ENCODE data around the gene SGSM2. TPM values are rescaled to one million over a fixed set of nuclear protein-coding genes. Genes with fewer than 3 reads are reported as not detected.
A peak's percentile ranks its signal among the peaks of the same experiment; 100 is the strongest.

Gene SGSM2
- total and polyA plus RNA-seq, 2 of the 13 experiments (the other 11 are each of a cell fraction or from before 2014, with no cell fraction given), result 30.4 to 51.3 TPM

- TF ChIP-seq MXD3 (CRISPR knock-in tag; IDR thresholded peaks at IDR 0.05) (no peak), SRSF9 (IDR thresholded peaks at IDR 0.05; ENCODE audit: borderline replicate concordance, insufficient read depth, low read depth, low read length, poor library complexity, severe bottlenecking) (no peak), ZNF512B (CRISPR knock-in tag; IDR thresholded peaks at IDR 0.05; ENCODE audit: borderline replicate concordance) (no peak), CENPT (CRISPR knock-in tag; IDR thresholded peaks at IDR 0.05; ENCODE audit: low read depth) (no peak), SRF (IDR thresholded peaks at IDR 0.05; ENCODE audit: low read depth, low read length) (peak; percentile 33; the same call in 1 of the 2 replicates), ZNF709 (CRISPR knock-in tag; IDR thresholded peaks at IDR 0.05) (0 out of 2 replicates have a peak, but pooled peaks have one; percentile 44), HNF4G (IDR thresholded peaks at IDR 0.05; ENCODE audit: borderline replicate concordance, low read depth, low read length) (peak; percentile 57; the same call in 1 of the 2 replicates), HNF4G (CRISPR knock-in tag; IDR thresholded peaks at IDR 0.05; ENCODE audit: borderline replicate concordance, low read depth) (no peak), ZNF629 (CRISPR knock-in tag; conservative IDR thresholded peaks at IDR 0.05) (no peak), NFAT5 (CRISPR knock-in tag; IDR thresholded peaks at IDR 0.05) (no peak), ZNF816 (CRISPR knock-in tag; IDR thresholded peaks at IDR 0.05; ENCODE audit: borderline replicate concordance) (peak; percentile 42; the same call in 1 of the 2 replicates), DR1 (CRISPR knock-in tag; IDR thresholded peaks at IDR 0.05) (no peak), KLF9 (CRISPR knock-in tag; IDR thresholded peaks at IDR 0.05; ENCODE audit: low read depth) (0 out of 2 replicates have a peak, but pooled peaks have one; percentile 8), ELF3 (CRISPR knock-in tag; IDR thresholded peaks at IDR 0.05) (0 out of 2 replicates have a peak, but pooled peaks have one; percentile 15), EHMT2 (IDR thresholded peaks at IDR 0.05; ENCODE audit: borderline replicate concordance, low read depth, low read length) (no peak), RXRB (CRISPR knock-in tag; IDR thresholded peaks at IDR 0.05; ENCODE audit: borderline replicate concordance) (peak; percentile 18; the same call in 1 of the 2 replicates), ZNF773 (CRISPR knock-in tag; IDR thresholded peaks at IDR 0.05; ENCODE audit: borderline replicate concordance) (no peak), ISX (CRISPR knock-in tag; conservative IDR thresholded peaks at IDR 0.05) (no peak)
Observed at GRCh38 chr17:2400877-2401425, 63.6 kb downstream of the SGSM2 start, which contains the start of gene MNT (continued).

All from HepG2 (cell line).